Right renal cortex interstitium (tissue), 3 donors: ENCODE data around the gene RPTOR. TPM values are rescaled to one million over a fixed set of nuclear protein-coding genes. Genes with fewer than 3 reads are reported as not detected.

Source experiments
- DNase-seq, 3 donors: peaks; one replicate each; pipeline ENCODE4 v3.0.0-alpha.2; 2013; ENCODE audit warnings: low read depth in 3 of 3, low spot score in 2 of 3
- polyA plus RNA-seq, 3 donors: library from polyadenylated mRNA; unstranded; fragments of 120-200 nt; gene quantifications; one replicate each; pipeline ENCODE4 v1.2.1, GENCODE V29; 2013; ENCODE audit not compliant: insufficient read length in 3 of 3

Gene RPTOR
- polyA plus RNA-seq, 3 donors: 16.7 to 18.7 (median 17.1) TPM

- DNase-seq: no peak
Observed at GRCh38 chr17:80961541-80962330, 417.1 kb downstream of the RPTOR start.

DNA sequence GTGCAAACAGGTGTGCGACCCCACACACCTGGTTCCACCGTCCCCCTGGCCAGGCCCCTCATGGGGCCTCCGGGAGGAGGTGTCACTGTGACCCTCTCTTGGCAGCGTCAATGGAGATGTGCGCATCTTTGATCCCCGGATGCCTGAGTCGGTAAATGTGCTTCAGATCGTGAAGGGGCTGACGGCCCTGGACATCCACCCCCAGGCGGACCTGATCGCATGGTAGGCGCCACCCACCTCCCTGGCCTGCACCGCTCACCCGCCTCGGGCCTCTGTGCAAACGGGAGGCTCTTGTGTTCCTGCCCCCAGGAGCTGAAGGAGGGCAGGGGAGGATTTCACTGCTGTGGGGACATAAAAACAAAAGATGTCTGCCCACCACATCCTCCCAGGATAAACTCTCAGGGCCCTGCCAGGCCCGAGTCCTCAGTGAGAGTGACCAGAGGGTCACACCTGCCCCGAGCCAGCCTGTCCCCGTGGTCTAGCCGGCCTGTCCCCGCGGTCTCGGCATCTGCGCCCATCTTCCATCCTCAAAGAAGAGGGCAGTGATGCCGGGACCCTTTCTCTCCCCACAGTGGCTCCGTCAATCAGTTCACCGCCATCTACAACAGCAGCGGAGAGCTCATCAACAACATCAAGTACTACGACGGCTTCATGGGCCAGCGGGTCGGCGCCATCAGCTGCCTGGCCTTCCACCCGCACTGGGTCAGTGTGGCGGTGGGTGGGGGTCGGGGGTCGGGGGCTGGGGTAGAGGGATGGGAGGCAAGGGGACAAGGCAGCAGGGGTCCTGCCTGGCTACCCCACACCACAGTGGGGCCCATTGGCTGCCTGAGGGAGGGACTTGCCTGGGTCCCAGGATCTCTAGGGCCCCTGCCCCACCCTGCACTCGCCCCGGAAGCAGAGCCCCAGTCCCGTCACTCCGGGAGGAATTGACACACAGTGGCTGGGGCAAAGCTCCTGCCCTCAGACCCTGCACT, 418.0 kb downstream of the RPTOR start:
- no peak for DNase-seq

DNA sequence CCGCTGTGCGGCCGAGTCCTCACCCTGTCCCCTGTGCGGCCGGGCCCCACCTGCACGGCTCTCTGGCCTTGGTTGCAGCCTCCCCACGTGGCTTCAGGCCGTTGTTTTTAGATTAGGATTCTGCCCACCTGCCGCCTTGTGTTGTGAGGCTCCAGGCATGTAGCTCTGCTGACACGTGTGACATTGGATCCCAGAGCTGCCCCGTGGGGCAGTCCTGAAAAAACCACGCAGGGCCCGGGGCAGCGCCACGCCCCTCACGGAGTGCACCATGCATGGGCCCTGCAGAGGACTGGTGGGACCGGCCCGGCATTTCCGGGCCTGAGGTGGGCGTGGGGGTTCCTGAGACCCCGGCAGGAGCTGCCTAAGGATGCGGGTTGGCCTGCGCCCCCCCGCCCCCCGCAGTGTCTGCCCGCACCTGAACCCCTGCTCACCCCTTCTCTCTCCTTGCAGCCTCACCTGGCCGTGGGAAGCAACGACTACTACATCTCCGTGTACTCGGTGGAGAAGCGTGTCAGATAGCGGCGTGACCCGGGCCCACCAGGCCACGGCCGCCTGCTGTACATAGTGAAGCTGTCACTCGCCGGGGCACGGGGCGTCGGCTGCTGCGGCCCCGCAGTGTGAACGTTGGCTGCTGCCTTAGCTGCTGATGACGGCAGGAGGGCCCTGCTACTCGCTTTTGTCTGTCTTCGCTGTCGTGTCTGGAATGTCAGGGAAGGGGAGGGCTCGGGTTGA, 419.3 kb downstream of the RPTOR start:
- DNase-seq: no peak

DNA sequence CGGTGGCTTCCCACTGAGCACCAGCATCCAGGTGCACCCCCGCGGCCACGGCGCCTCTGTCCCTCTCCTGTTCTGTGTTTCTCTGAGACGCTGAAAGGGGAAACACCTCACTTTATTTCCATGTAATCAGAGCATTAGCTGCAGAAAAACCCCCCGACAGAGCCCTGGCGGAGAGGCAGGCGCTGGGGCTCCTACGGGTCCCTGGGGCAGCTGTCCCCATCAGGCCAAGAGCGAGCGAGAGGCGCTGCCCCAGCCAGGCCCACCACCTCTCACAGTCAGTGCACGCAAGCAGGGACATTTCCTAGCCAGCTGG, 419.9 kb downstream of the RPTOR start:
- DNase-seq: no peak

GRCh38 chr17:80964859-80965580, 420.4 kb downstream of the RPTOR start:
- DNase-seq: no peak

GRCh38 chr17:80965606-80966005, 421.0 kb downstream of the RPTOR start:
- no peak for DNase-seq

DNA sequence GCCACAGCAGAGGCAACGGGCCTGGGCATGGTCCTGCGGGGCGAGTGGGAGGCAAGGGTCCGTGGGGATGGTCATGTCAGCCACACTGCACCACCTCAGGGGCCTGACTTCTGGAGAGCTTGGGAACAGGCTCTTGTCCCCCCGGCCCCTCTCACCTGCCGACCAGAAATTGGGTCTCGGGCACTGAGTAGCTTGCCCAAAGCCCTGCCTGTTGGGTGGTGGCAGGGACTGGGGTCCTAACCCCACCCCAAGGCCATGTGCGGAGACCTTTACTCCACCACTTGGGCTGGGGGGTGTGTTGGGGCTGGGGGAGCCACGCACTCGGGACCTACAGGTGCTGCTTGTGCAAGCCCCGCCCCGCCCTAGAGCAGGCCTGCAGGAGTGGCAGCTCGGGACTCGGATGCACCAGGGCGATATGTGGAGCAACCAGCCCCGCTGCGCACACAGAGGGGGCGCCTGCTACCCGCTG, 422.8 kb downstream of the RPTOR start:
- no peak for DNase-seq

DNA sequence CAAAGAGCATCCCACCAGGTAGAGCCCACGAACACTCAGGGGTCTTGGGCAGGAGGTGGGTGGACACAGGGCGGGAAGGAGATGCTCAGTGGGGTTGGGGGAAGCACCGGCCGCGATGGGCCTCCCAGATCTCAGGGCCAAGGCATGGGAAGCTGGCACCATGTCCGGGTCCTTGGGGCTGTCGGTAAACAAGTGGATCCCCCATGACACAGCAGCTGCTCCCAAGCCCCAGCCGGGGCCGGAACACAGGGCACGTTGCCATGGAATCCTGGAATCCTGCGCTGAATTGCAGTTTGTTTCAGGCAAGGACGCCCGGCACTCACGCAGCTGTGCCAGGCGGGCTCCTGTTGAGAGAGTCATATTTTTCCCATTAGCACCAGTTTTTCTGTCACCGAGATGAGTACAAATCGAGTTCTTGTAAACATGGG, 424.0 kb downstream of the RPTOR start:
- no peak for DNase-seq

GRCh38 chr17:80969030-80969673, 424.5 kb downstream of the RPTOR start:
- no peak for DNase-seq

DNA sequence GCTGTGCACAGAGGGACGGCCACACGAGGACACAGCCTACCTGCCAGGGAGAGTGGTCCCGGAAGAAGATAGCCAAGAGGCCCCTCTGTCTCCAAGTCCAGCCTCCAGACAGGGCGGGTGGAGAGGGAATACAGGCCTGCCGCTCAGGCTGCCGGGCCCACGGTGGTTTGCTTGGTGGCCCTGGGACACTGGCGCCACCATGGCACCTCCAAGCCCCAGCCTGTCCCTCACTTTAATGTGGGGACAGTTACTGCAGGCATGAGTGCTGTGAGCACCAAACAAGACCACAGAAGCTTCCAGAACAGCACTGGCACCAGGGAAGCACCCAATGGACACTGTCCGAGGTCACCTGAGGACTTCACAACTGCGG, 425.0 kb downstream of the RPTOR start:
- DNase-seq: no peak

DNA sequence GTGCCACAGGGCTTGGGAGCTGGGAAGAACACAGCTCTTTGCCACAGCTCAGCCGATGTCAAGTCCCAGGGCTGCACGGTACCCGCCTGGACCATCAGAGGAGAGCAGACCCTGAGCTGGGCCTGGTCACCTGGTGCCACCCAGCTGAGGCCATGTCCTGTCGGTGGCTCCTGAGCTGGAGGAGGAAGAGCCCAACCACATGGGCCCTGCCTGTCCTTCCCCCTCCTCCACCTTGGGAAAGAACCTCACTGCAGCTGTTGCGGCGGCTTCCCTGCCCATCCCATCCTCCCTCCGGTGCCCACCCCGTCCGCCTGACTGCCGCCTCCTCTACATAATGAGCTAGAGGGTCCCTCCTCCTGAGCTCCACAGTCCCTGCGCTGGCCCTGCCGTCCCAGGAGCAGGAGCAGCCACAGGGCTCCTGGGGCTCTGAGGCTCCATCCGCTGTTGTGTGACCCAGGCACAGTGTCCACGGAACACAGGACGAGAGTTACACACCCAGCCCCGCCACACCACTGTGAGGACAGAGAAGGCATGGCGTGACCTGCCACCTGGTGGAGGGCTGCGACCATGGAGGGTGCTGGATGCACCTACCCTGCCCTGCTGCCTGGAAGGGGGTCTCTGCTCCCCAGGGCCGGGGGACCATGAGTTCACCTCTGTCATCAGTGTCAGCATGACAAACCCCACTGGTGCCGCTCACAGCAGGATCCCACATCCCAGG, 425.6 kb downstream of the RPTOR start:
- no peak for DNase-seq

GRCh38 chr17:80970762-80971703, 426.4 kb downstream of the RPTOR start:
- no peak for DNase-seq

GRCh38 chr17:80971704-80972304, 427.2 kb downstream of the RPTOR start:
- no peak for DNase-seq

GRCh38 chr17:80976701-80977100, 432.1 kb downstream of the RPTOR start:
- no peak for DNase-seq

GRCh38 chr17:80977172-80977571, 432.5 kb downstream of the RPTOR start:
- DNase-seq: no peak

- DNase-seq: no peak
Observed at GRCh38 chr17:80978499-80979497, 434.2 kb downstream of the RPTOR start.
